HepG2 (cell line): ENCODE measurements around the gene DHX16. TPM values are rescaled to one million over a fixed set of nuclear protein-coding genes. Genes with fewer than 3 reads are reported as not detected.

Experiments used
- BRD4 ChIP-seq: sonication (generic); formaldehyde crosslinking; IDR thresholded peaks from 2 replicates; pipeline ENCODE4 v1.4.0; 2020; ENCODE audit warnings: missing genetic modification reagents
- ETV5 ChIP-seq: IDR thresholded peaks from 2 replicates; pipeline ENCODE4 v1.6.1; 2018; ENCODE audit warnings: missing biosample characterization, missing genetic modification reagents, inconsistent platforms, borderline replicate concordance
- FIP1L1 ChIP-seq: fragments of 200-400 bp; formaldehyde crosslinking; IDR thresholded peaks from 2 replicates; pipeline ENCODE4 v1.6.1; 2018; ENCODE audit warnings: low read depth, mild to moderate bottlenecking, low read length, moderate library complexity, borderline replicate concordance; ENCODE audit not compliant: insufficient read depth
- HDAC1 ChIP-seq: sonication (generic); formaldehyde crosslinking; IDR thresholded peaks from 2 replicates; pipeline ENCODE4 v1.5.1; 2020; ENCODE audit warnings: mild to moderate bottlenecking, missing genetic modification reagents
- HDAC6 ChIP-seq: fragments of 200-600 bp; sonication (generic); IDR thresholded peaks from 2 replicates; pipeline ENCODE4 v1.7.0; 2017; ENCODE audit warnings: mild to moderate bottlenecking, antibody characterized with exemption, low read length, low read depth
- KDM2A ChIP-seq: sonication (generic); formaldehyde crosslinking; IDR thresholded peaks from 2 replicates; pipeline ENCODE4 v1.4.0; 2020; ENCODE audit warnings: low read depth, missing genetic modification reagents, borderline replicate concordance
- KDM4B ChIP-seq: sonication (generic); formaldehyde crosslinking; IDR thresholded peaks from 2 replicates; pipeline ENCODE4 v1.4.0; 2020; ENCODE audit warnings: missing genetic modification reagents
- POLR2A ChIP-seq, 2 experiments: IDR thresholded peaks; 2 replicates each; pipeline ENCODE4 v1.6.1; 2011; ENCODE audit warnings: low read depth in 2 of 2, low read length in 2 of 2, mild to moderate bottlenecking in 1 of 2, moderate library complexity in 1 of 2; ENCODE audit not compliant: insufficient read depth in 1 of 2
- RXRA ChIP-seq: sonication (generic); formaldehyde crosslinking; IDR thresholded peaks from 2 replicates; pipeline ENCODE4 v1.5.1; 2020; ENCODE audit warnings: missing genetic modification reagents
- SMARCC2 ChIP-seq: fragments of 450-650 bp; IDR thresholded peaks from 2 replicates; pipeline ENCODE4 v1.6.1; 2017; ENCODE audit warnings: antibody characterized with exemption, mild to moderate bottlenecking
- ZFP36L2 ChIP-seq: sonication (generic); formaldehyde crosslinking; IDR thresholded peaks from 2 replicates; pipeline ENCODE4 v1.4.0; 2020; ENCODE audit warnings: missing genetic modification reagents
- ZKSCAN1 ChIP-seq: fragments of 150-350 bp; IDR thresholded peaks from 2 replicates; pipeline ENCODE4 v1.6.1; 2014; ENCODE audit warnings: low read length
- ZNF20 ChIP-seq: sonication (generic); formaldehyde crosslinking; IDR thresholded peaks from 2 replicates; pipeline ENCODE4 v1.4.0; 2020; ENCODE audit warnings: mild to moderate bottlenecking, moderate library complexity, missing genetic modification reagents
- ZNF251 ChIP-seq: sonication (generic); formaldehyde crosslinking; IDR thresholded peaks from 2 replicates; pipeline ENCODE4 v1.9.0; 2021; ENCODE audit warnings: mild to moderate bottlenecking, missing genetic modification reagents
- ZNF382 ChIP-seq: sonication (generic); formaldehyde crosslinking; IDR thresholded peaks from 2 replicates; pipeline ENCODE4 v1.5.0; 2020; ENCODE audit warnings: missing genetic modification reagents, mild to moderate bottlenecking, borderline replicate concordance
- ZNF616 ChIP-seq: sonication (generic); formaldehyde crosslinking; IDR thresholded peaks from 2 replicates; pipeline ENCODE4 v1.5.0; 2020; ENCODE audit warnings: low read depth, mild to moderate bottlenecking, missing genetic modification reagents
- ZNF790 ChIP-seq: sonication (generic); formaldehyde crosslinking; IDR thresholded peaks from 2 replicates; pipeline ENCODE4 v1.8.0; 2022; ENCODE audit warnings: missing genetic modification reagents, mild to moderate bottlenecking, borderline replicate concordance
- ZSCAN9 ChIP-seq: IDR thresholded peaks from 2 replicates; pipeline ENCODE4 v1.6.1; 2016; ENCODE audit warnings: borderline replicate concordance
- ZUFSP ChIP-seq: sonication (generic); formaldehyde crosslinking; IDR thresholded peaks from 2 replicates; pipeline ENCODE4 v1.9.0; 2021; ENCODE audit warnings: missing genetic modification reagents, mild to moderate bottlenecking, borderline replicate concordance
- polyA plus RNA-seq, 8 experiments: library from polyadenylated mRNA; depleted of rRNA in 3 of 8; stranded (reverse) in 7 of 8; unstranded in 1 of 8; fragments of >200 nt; fragmentation: Illumina TruSeq in 4 of 8; extraction: Trizol in 4 of 8; gene quantifications; 2 replicates each; pipeline versions ENCODE4 v1.2.1 to v1.2.3, GENCODE V29; 2011 to 2016; ENCODE audit warnings: low read depth in 4 of 8, missing spikeins in 1 of 8, mixed read lengths in 1 of 8; ENCODE audit not compliant: insufficient read depth in 1 of 8
- total RNA-seq, 5 experiments: library from RNA; depleted of rRNA; stranded (reverse); fragments of >200 nt; fragmentation: Illumina TruSeq; extraction: Trizol; gene quantifications; 2 replicates each; pipeline ENCODE4 v1.2.3, GENCODE V29; 2016; ENCODE audit warnings: low read depth in 1 of 5
- TF ChIP-seq, protein P1 (sequence below): sonication (generic); formaldehyde crosslinking; IDR thresholded peaks from 2 replicates; pipeline ENCODE4 v1.5.0; 2020; ENCODE audit warnings: missing genetic modification reagents
- TF ChIP-seq, protein P2 (sequence below): sonication (generic); formaldehyde crosslinking; IDR thresholded peaks from 2 replicates; pipeline ENCODE4 v1.4.0; 2020; ENCODE audit warnings: mild to moderate bottlenecking, missing genetic modification reagents
- TF ChIP-seq, protein P3 (sequence below): sonication (generic); formaldehyde crosslinking; IDR thresholded peaks from 2 replicates; pipeline ENCODE4 v1.4.0; 2020; ENCODE audit warnings: missing genetic modification reagents

DHX16 gene
- total and polyA plus RNA-seq, 2 of the 13 experiments (the other 11 are each of a cell fraction or from before 2014, with no cell fraction given), result 57.0 to 58.5 TPM

GRCh38 chr6:30717129-30717844 is 44.5 kb upstream of the DHX16 start, which contains the start of gene MDC1 (continued):
- TF ChIP-seq ETV5 (CRISPR knock-in tag) (peak; percentile 80), ZNF616 (no peak), SMARCC2 (no peak), ZFP36L2 (CRISPR knock-in tag) (0 out of 2 replicates have a peak, but pooled peaks have one; percentile 29), ZKSCAN1 (peak; percentile 70), ZUFSP (no peak), ZNF251 (CRISPR knock-in tag) (peak; percentile 83; the same call in 1 of the 2 replicates), KDM4B (CRISPR knock-in tag) (peak; percentile 86; the same call in 1 of the 2 replicates), ZSCAN9 (CRISPR knock-in tag) (peak; percentile 97), FIP1L1 (peak; percentile 84; the same call in 1 of the 2 replicates), BRD4 (peak; percentile 98), POLR2A (IDR thresholded peaks at IDR 0.05; ENCODE audit: insufficient read depth in 1 of 2, low read depth in 2 of 2, low read length in 2 of 2) (peak; percentile 91 to 96), ZNF382 (CRISPR knock-in tag) (no peak), KDM2A (CRISPR knock-in tag) (peak; percentile 98), ZNF790 (CRISPR knock-in tag) (no peak), RXRA (CRISPR knock-in tag) (peak; percentile 86), HDAC1 (CRISPR knock-in tag) (peak; percentile 99), HDAC6 (no peak), ZNF20 (CRISPR knock-in tag) (0 out of 2 replicates have a peak, but pooled peaks have one; percentile 22)
- TF ChIP-seq, protein P1, sequence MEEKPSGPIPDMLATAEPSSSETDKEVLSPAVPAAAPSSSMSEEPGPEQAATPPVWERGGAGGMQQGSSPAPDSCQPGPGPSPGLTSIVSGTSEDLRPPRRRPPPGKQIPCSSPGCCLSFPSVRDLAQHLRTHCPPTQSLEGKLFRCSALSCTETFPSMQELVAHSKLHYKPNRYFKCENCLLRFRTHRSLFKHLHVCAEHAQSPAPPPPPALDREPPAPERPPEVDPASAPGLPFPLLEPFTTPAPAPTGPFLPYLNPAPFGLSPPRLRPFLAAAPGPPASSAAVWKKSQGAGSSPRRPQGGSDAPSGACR (CRISPR knock-in tag), result peak; percentile 89
- TF ChIP-seq, protein P2, sequence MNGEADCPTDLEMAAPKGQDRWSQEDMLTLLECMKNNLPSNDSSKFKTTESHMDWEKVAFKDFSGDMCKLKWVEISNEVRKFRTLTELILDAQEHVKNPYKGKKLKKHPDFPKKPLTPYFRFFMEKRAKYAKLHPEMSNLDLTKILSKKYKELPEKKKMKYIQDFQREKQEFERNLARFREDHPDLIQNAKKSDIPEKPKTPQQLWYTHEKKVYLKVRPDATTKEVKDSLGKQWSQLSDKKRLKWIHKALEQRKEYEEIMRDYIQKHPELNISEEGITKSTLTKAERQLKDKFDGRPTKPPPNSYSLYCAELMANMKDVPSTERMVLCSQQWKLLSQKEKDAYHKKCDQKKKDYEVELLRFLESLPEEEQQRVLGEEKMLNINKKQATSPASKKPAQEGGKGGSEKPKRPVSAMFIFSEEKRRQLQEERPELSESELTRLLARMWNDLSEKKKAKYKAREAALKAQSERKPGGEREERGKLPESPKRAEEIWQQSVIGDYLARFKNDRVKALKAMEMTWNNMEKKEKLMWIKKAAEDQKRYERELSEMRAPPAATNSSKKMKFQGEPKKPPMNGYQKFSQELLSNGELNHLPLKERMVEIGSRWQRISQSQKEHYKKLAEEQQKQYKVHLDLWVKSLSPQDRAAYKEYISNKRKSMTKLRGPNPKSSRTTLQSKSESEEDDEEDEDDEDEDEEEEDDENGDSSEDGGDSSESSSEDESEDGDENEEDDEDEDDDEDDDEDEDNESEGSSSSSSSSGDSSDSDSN (CRISPR knock-in tag), result peak; percentile 80
- TF ChIP-seq, protein P3, sequence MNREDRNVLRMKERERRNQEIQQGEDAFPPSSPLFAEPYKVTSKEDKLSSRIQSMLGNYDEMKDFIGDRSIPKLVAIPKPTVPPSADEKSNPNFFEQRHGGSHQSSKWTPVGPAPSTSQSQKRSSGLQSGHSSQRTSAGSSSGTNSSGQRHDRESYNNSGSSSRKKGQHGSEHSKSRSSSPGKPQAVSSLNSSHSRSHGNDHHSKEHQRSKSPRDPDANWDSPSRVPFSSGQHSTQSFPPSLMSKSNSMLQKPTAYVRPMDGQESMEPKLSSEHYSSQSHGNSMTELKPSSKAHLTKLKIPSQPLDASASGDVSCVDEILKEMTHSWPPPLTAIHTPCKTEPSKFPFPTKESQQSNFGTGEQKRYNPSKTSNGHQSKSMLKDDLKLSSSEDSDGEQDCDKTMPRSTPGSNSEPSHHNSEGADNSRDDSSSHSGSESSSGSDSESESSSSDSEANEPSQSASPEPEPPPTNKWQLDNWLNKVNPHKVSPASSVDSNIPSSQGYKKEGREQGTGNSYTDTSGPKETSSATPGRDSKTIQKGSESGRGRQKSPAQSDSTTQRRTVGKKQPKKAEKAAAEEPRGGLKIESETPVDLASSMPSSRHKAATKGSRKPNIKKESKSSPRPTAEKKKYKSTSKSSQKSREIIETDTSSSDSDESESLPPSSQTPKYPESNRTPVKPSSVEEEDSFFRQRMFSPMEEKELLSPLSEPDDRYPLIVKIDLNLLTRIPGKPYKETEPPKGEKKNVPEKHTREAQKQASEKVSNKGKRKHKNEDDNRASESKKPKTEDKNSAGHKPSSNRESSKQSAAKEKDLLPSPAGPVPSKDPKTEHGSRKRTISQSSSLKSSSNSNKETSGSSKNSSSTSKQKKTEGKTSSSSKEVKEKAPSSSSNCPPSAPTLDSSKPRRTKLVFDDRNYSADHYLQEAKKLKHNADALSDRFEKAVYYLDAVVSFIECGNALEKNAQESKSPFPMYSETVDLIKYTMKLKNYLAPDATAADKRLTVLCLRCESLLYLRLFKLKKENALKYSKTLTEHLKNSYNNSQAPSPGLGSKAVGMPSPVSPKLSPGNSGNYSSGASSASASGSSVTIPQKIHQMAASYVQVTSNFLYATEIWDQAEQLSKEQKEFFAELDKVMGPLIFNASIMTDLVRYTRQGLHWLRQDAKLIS, result peak; percentile 59; the same call in 1 of the 2 replicates
